ENCODE measurements around the gene DNAJC1.
"Not testable (repeated sequence)": the region's sequence is repeated elsewhere in the genome, so short reads cannot be mapped to it uniquely, and the experiment has no call there.

Gene DNAJC1

GRCh38 chr10:22003177-22003963 lies at the start of gene DNAJC1:
Gene DNAJC1 (minus strand): TSS chr10:22003730. CDS start chr10:22003434, 296 bp downstream.
- peak; percentile 72 to 98 (median 95) for DNase-seq

GRCh38 chr10:22053048-22053447 lies 49.5 kb upstream of the DNAJC1 start:
- no peak for DNase-seq

- no peak for DNase-seq
These were observed 46.1 kb upstream of the DNAJC1 start for GRCh38 chr10:22049635-22050034.

GRCh38 chr10:22047812-22048211 lies 44.3 kb upstream of the DNAJC1 start:
- no peak for DNase-seq

GRCh38 chr10:22043327-22043633 lies 39.8 kb upstream of the DNAJC1 start:
- DNase-seq: no peak

- peak in 1 of 58 donors; percentile 6 for DNase-seq
These were observed 39.2 kb upstream of the DNAJC1 start for GRCh38 chr10:22042557-22043326.

GRCh38 chr10:22034333-22034732 lies 30.8 kb upstream of the DNAJC1 start:
- DNase-seq: no peak

GRCh38 chr10:22032268-22032667 lies 28.7 kb upstream of the DNAJC1 start:
- not testable (repeated sequence) for DNase-seq

GRCh38 chr10:22030421-22030820 lies 26.9 kb upstream of the DNAJC1 start:
- DNase-seq: no peak

- no peak for DNase-seq
These were observed 26.1 kb upstream of the DNAJC1 start for GRCh38 chr10:22029445-22030236.

GRCh38 chr10:22027364-22028238 lies 24.1 kb upstream of the DNAJC1 start:
- no peak for DNase-seq

- no peak for DNase-seq
These were observed 22.8 kb upstream of the DNAJC1 start for GRCh38 chr10:22026287-22026686.

GRCh38 chr10:22023508-22023907 lies 20.0 kb upstream of the DNAJC1 start:
- DNase-seq: no peak

- peak in 3 of 58 donors; percentile 2 to 6 (median 3) for DNase-seq
These were observed 18.9 kb upstream of the DNAJC1 start for GRCh38 chr10:22022257-22023032.

GRCh38 chr10:22021144-22021543 lies 17.6 kb upstream of the DNAJC1 start:
- not testable (repeated sequence) for DNase-seq

GRCh38 chr10:22017283-22018020 lies 13.9 kb upstream of the DNAJC1 start:
- no peak for DNase-seq

GRCh38 chr10:22016046-22016705 lies 12.6 kb upstream of the DNAJC1 start:
- DNase-seq: no peak

- no peak for DNase-seq
These were observed 7.5 kb upstream of the DNAJC1 start for GRCh38 chr10:22010973-22011408.

GRCh38 chr10:22010539-22010938 lies 7.0 kb upstream of the DNAJC1 start:
- DNase-seq: peak in 1 of 58 donors; percentile 15

Measured in anterior cingulate cortex (tissue), 58 donors.